OCI-LY7 (cell line): Measurements from ENCODE around the gene MVK. TPM values are rescaled to one million over a fixed set of nuclear protein-coding genes. Genes with fewer than 3 reads are reported as not detected.

ENCODE experiments used
- BruUV-seq: library from RNA; stranded (reverse); fragments of 400-500 nt; replicated peaks from 2 replicates; lab custom pipeline; 2021; lab: Mats Ljungman, UMichigan
- CTCF ChIA-PET: fragments of 300-600 bp; sonication (Branson Sonifier 250); formaldehyde crosslinking; loops from one replicate; lab custom pipeline; 2022; ENCODE audit warnings: antibody characterized with exemption; ENCODE audit not compliant: unreplicated experiment; lab: Charles Lee
- POLR2A ChIA-PET: fragments of 300-600 bp; sonication (Branson Sonifier 250); formaldehyde crosslinking; loops from one replicate; lab custom pipeline; 2022; ENCODE audit warnings: antibody characterized with exemption; lab: Charles Lee
- DNase-seq: peaks from one replicate; pipeline ENCODE4 v3.0.0-alpha.2; 2015; ENCODE audit warnings: low spot score
- H2AFZ ChIP-seq: fragments of 200-600 bp; sonication (generic), shearing (Covaris generic); 2 replicates; pipeline ENCODE4 v1.6.1; 2014; ENCODE audit warnings: mild to moderate bottlenecking, antibody characterized with exemption, low read length, moderate library complexity
- H3K27ac ChIP-seq: fragments of 200-600 bp; sonication (generic); 2 replicates; pipeline ENCODE4 v1.5.1; 2014; ENCODE audit warnings: mixed run types, low read depth, mild to moderate bottlenecking, moderate library complexity, low read length, inconsistent platforms; ENCODE audit not compliant: poor library complexity, severe bottlenecking
- H3K36me3 ChIP-seq: fragments of 200-600 bp; sonication (generic); 2 replicates; pipeline ENCODE4 v1.6.1; 2014; ENCODE audit warnings: mild to moderate bottlenecking, antibody characterized with exemption, low read length, moderate library complexity, mixed read lengths; ENCODE audit not compliant: insufficient read depth
- H3K4me1 ChIP-seq: fragments of 200-600 bp; sonication (generic); 2 replicates; pipeline ENCODE4 v1.5.1; 2014; ENCODE audit warnings: mild to moderate bottlenecking, low read length; ENCODE audit not compliant: insufficient read depth, poor library complexity, severe bottlenecking
- H3K4me2 ChIP-seq: fragments of 200-600 bp; sonication (generic); 2 replicates; pipeline ENCODE4 v1.6.1; 2014; ENCODE audit warnings: mild to moderate bottlenecking, low read length
- H3K4me3 ChIP-seq: fragments of 200-600 bp; sonication (generic); 2 replicates; pipeline ENCODE4 v1.5.1; 2014; ENCODE audit warnings: mild to moderate bottlenecking, low read depth, low read length; ENCODE audit not compliant: poor library complexity, severe bottlenecking
- H3K79me2 ChIP-seq: fragments of 200-600 bp; sonication (generic); 2 replicates; pipeline ENCODE4 v1.6.1; 2016; ENCODE audit warnings: low read depth, mild to moderate bottlenecking, low read length, moderate library complexity, mixed read lengths; ENCODE audit not compliant: insufficient read depth
- H3K9me2 ChIP-seq: fragments of 200-600 bp; sonication (generic); 2 replicates; pipeline ENCODE4 v1.6.1; 2016; ENCODE audit warnings: mild to moderate bottlenecking, low read length, mixed read lengths; ENCODE audit not compliant: insufficient read depth
- H3K9me3 ChIP-seq: fragments of 200-600 bp; sonication (generic); 2 replicates; pipeline ENCODE4 v1.6.1; 2014; ENCODE audit warnings: mild to moderate bottlenecking, mixed run types, low read length, mixed read lengths
- H4K20me1 ChIP-seq: fragments of 200-600 bp; sonication (generic); 2 replicates; pipeline ENCODE4 v1.6.1; 2014; ENCODE audit warnings: mild to moderate bottlenecking, antibody characterized with exemption, low read length, moderate library complexity, mixed read lengths; ENCODE audit not compliant: insufficient read depth
- EZH2phosphoT487 ChIP-seq: fragments of 200-600 bp; sonication (generic); IDR thresholded peaks from 2 replicates; pipeline ENCODE4 v1.6.1; 2018; ENCODE audit warnings: low read depth, borderline replicate concordance, mild to moderate bottlenecking, mixed run types, antibody characterized with exemption, low read length, moderate library complexity, mixed read lengths
- intact Hi-C: fragments of 100-400 bp; cut with micrococcal nuclease; formaldehyde crosslinking; loops from one replicate; pipeline ENCODE4 v1.10.0; 2022; ENCODE audit not compliant: unreplicated experiment
- total RNA-seq, 2 experiments: library from RNA; depleted of rRNA in 1 of 2; stranded (reverse); fragments of >200 nt in 1 of 2; shearing (Covaris generic) in 1 of 2; gene quantifications; 2 replicates each; pipeline ENCODE4 v1.2.3, GENCODE V29; 2014 to 2022
- TF ChIP-seq, protein P1 (sequence below): fragments of 200-600 bp; sonication (generic); conservative IDR thresholded peaks from 2 replicates; pipeline ENCODE4 v1.5.1; 2014; ENCODE audit warnings: mild to moderate bottlenecking, antibody characterized with exemption, low read length, moderate library complexity, mixed read lengths

MVK gene
- total RNA-seq, 2 experiments from 2014 or later = 27.0 to 47.4 TPM

DNA sequence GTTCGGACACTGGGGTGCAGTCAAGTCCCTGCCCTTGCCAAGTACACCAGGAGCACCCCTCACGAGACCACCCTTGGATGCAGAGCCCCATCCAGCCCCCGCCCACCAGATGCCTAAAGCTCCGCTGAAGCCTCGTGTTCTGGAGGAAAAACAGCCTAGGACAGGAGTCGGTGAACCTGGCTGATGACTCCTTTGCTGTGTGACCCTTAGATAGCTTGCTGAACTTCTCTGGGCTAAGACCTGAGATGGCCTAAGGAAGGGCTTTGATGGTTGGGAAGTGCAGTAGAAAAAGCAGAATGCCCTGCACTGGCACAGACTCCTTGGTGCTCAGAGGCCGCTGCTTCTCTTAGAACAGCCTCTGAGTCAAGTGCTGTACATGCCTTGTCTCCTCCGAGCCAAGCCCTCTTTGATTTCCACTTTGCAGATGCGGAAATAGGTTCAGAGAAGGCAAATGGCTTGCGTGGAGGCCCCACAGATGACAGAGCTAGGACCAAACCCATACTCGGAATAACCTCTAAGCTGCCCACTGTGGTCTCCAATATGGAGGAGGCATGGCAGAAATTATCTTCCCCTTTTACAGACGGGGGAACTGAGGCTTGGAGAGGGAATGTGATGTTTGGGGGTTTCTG is 52.3 kb downstream of the MVK start:
- TF ChIP-seq, protein P1, sequence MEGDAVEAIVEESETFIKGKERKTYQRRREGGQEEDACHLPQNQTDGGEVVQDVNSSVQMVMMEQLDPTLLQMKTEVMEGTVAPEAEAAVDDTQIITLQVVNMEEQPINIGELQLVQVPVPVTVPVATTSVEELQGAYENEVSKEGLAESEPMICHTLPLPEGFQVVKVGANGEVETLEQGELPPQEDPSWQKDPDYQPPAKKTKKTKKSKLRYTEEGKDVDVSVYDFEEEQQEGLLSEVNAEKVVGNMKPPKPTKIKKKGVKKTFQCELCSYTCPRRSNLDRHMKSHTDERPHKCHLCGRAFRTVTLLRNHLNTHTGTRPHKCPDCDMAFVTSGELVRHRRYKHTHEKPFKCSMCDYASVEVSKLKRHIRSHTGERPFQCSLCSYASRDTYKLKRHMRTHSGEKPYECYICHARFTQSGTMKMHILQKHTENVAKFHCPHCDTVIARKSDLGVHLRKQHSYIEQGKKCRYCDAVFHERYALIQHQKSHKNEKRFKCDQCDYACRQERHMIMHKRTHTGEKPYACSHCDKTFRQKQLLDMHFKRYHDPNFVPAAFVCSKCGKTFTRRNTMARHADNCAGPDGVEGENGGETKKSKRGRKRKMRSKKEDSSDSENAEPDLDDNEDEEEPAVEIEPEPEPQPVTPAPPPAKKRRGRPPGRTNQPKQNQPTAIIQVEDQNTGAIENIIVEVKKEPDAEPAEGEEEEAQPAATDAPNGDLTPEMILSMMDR = no peak
- TF ChIP-seq EZH2phosphoT487 = no peak
- BruUV-seq = no TSS peak
- H3K36me3 ChIP-seq = no peaks in the 10 kb centered on the region
- no peaks in the 10 kb centered on the region for H3K79me2 ChIP-seq
- intact Hi-C loops = no loop called here
- no peaks in the 10 kb centered on the region for H4K20me1 ChIP-seq
- ChIA-PET CTCF (no interaction called here), POLR2A (no interaction called here)
- no peaks in the 10 kb centered on the region for H3K9me3 ChIP-seq
- DNase-seq = no peak
- H2AFZ ChIP-seq = no peak overlapping the region
- no peaks in the 10 kb centered on the region for H3K9me2 ChIP-seq
- H3K4me1 ChIP-seq = no peaks in the 10 kb centered on the region
- no peak overlapping the region for H3K4me3 ChIP-seq
- no peak overlapping the region for H3K27ac ChIP-seq
- H3K4me2 ChIP-seq = no peak overlapping the region

DNA sequence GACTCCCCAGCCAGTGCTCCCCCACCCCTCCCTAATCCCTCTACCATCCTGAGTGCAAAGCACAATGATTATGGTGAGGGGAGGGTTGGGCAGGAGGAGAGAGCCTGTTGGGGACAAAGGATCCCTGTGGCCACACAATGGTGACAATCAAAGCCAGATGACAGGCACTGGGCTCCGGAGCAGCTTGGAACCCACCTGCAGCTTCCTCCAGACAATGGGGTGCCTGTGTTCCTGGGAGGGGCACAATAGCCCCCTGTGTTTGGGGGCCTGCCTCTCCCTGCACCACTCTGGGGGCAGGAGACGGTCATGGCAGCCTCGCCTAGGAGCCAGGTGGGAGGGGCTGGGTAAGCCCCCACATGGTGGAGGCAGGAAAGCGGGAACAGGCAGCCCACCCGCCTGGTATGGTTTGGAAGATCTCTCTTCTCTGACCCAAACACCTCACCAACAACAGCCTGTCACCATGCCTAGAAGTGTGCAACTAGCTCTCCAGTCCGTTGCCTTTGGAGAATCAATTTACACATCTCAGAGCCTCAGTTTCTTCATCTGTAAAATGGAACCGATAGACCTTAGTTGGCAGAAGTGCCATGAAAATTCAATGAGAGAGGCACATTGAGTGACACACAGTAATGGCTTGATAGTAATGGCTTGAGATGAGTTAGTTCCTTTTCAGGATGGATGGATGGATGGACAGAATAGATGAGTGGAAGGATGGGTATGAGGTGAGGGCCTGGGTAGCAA is 53.0 kb downstream of the MVK start:
- H3K27ac ChIP-seq = no peak overlapping the region
- TF ChIP-seq EZH2phosphoT487 = no peak
- TF ChIP-seq, protein P1 = no peak
- POLR2A ChIA-PET = no interaction called here
- H3K9me2 ChIP-seq = no peaks in the 10 kb centered on the region
- no TSS peak for BruUV-seq
- intact Hi-C loops = no loop called here
- no peak overlapping the region for H3K4me2 ChIP-seq
- H3K4me3 ChIP-seq = no peak overlapping the region
- no peaks in the 10 kb centered on the region for H3K4me1 ChIP-seq
- no peaks in the 10 kb centered on the region for H3K36me3 ChIP-seq
- H3K79me2 ChIP-seq = no peaks in the 10 kb centered on the region
- CTCF ChIA-PET = no interaction called here
- no peaks in the 10 kb centered on the region for H4K20me1 ChIP-seq
- DNase-seq = no peak
- H2AFZ ChIP-seq = no peak overlapping the region
- no peaks in the 10 kb centered on the region for H3K9me3 ChIP-seq

DNA sequence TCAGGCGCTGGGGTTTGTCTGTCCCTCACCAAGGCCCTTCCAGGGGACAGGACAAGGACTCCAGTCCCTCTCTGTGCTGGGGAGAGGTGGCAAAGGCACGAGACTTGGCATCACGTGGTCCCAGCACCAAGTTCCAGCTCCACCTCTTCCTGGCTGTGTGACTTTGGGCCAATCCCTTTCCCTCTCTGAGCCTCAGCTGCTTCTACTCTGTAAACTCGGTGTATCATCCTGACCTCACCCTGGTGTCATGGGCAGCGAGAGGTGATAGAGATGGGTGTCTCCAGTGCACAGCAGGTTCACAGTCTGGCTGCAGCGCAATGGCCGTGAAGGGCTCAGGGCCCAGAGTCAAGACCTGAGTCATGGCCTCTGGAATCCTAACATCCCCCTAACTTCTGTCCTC is 54.0 kb downstream of the MVK start:
- Histone ChIP-seq H3K36me3 (no peaks in the 10 kb centered on the region), H3K4me1 (no peaks in the 10 kb centered on the region), H3K9me3 (no peaks in the 10 kb centered on the region), H3K4me3 (no peak overlapping the region), H3K9me2 (no peaks in the 10 kb centered on the region), H2AFZ (no peak overlapping the region), H3K27ac (no peak overlapping the region), H4K20me1 (no peaks in the 10 kb centered on the region), H3K4me2 (no peak overlapping the region), H3K79me2 (no peaks in the 10 kb centered on the region)
- intact Hi-C loops = no loop called here
- DNase-seq = no peak
- CTCF ChIA-PET = no interaction called here
- no TSS peak for BruUV-seq
- POLR2A ChIA-PET = interaction anchor here (0.6 kb wide), 2 partner anchors 142 to 290 kb away, joined by 3 read pairs; no protein-coding TSS in a partner anchor
- TF ChIP-seq, protein P1 = no peak
- no peak for TF ChIP-seq EZH2phosphoT487
